ENCODE measurements around the gene PIK3R4.

- no peak for TF ChIP-seq CTCF (IDR thresholded peaks at IDR 0.05; ENCODE audit: low read depth, low read length, poor library complexity, severe bottlenecking)
- TF ChIP-seq EZH2phosphoT487 (IDR thresholded peaks at IDR 0.05; ENCODE audit: borderline replicate concordance, low read length) = no peak
Observed at GRCh38 chr3:130663092-130663491, 83.5 kb downstream of the PIK3R4 start.
